Neural cell (in vitro differentiated cells): ENCODE results near the gene COLEC12. TPM values are rescaled to one million over a fixed set of nuclear protein-coding genes. Genes with fewer than 3 reads are reported as not detected.

Source experiments
- H2AFZ ChIP-seq: fragments of 200-600, 300-800 bp; sonication (generic), shearing (Covaris generic); 2 replicates; pipeline ENCODE4 v1.6.0; 2014; ENCODE audit warnings: low read depth, mild to moderate bottlenecking, antibody characterized with exemption, low read length, moderate library complexity
- H3F3A ChIP-seq: fragments of 200-600 bp; shearing (Covaris generic); 2 replicates; pipeline ENCODE4 v1.6.1; 2016; ENCODE audit warnings: mild to moderate bottlenecking, moderate library complexity, mixed read lengths, antibody characterized with exemption, low read length; ENCODE audit not compliant: insufficient read depth, poor library complexity, severe bottlenecking
- H3K27ac ChIP-seq: fragments of 200-600, 300-800 bp; sonication (generic), shearing (Covaris generic); 2 replicates; pipeline ENCODE4 v1.5.1; 2014; ENCODE audit warnings: mild to moderate bottlenecking, low read length, moderate library complexity
- H3K27me3 ChIP-seq: fragments of 300-800, 200-600 bp; sonication (generic), shearing (Covaris generic); 2 replicates; pipeline ENCODE4 v1.6.0; 2014; ENCODE audit warnings: mild to moderate bottlenecking, low read depth, low read length, moderate library complexity; ENCODE audit not compliant: insufficient read depth
- H3K36me3 ChIP-seq: fragments of 300-800, 200-600 bp; sonication (generic), shearing (Covaris generic); 2 replicates; pipeline ENCODE4 v1.5.1; 2014; ENCODE audit warnings: mild to moderate bottlenecking, antibody characterized with exemption, low read length, moderate library complexity; ENCODE audit not compliant: insufficient read depth
- H3K4me2 ChIP-seq: fragments of 300-800, 200-600 bp; sonication (generic), shearing (Covaris generic); 2 replicates; pipeline ENCODE4 v1.6.0; 2014; ENCODE audit warnings: mild to moderate bottlenecking, low read length
- H3K4me3 ChIP-seq: fragments of 300-800, 200-600 bp; sonication (generic), shearing (Covaris generic); 2 replicates; pipeline ENCODE4 v1.5.1; 2014; ENCODE audit warnings: mild to moderate bottlenecking, low read length, moderate library complexity
- H3K79me2 ChIP-seq: fragments of 200-600 bp; shearing (Covaris generic); replicated peaks from 2 replicates; pipeline ENCODE4 v1.6.0; 2014; ENCODE audit warnings: mild to moderate bottlenecking, low read length, moderate library complexity; ENCODE audit not compliant: insufficient read depth
- H3K9ac ChIP-seq: fragments of 300-800, 200-600 bp; sonication (generic), shearing (Covaris generic); 2 replicates; pipeline ENCODE4 v1.6.1; 2016; ENCODE audit warnings: mild to moderate bottlenecking, low read length, mixed read lengths
- H3K9me2 ChIP-seq: fragments of 200-600 bp; shearing (Covaris generic); 2 replicates; pipeline ENCODE4 v1.6.1; 2016; ENCODE audit warnings: mild to moderate bottlenecking, low read length, mixed read lengths; ENCODE audit not compliant: insufficient read depth
- H3K9me3 ChIP-seq: fragments of 200-600, 300-800 bp; sonication (generic), shearing (Covaris generic); 2 replicates; pipeline ENCODE4 v1.6.1; 2016; ENCODE audit warnings: mild to moderate bottlenecking, mixed run types, low read length, moderate library complexity, mixed read lengths
- H4K20me1 ChIP-seq: fragments of 200-600 bp; shearing (Covaris generic); 2 replicates; pipeline ENCODE4 v1.6.1; 2016; ENCODE audit warnings: mild to moderate bottlenecking, mixed run types; ENCODE audit not compliant: insufficient read depth
- CTCF ChIP-seq: fragments of 450-650 bp; IDR thresholded peaks from 2 replicates; pipeline ENCODE4 v1.5.1; 2014; ENCODE audit warnings: antibody characterized with exemption, mild to moderate bottlenecking, moderate library complexity; ENCODE audit not compliant: poor library complexity, severe bottlenecking
- EP300 ChIP-seq: fragments of 450-650 bp; conservative IDR thresholded peaks from 2 replicates; pipeline ENCODE4 v1.6.1; 2014; ENCODE audit warnings: antibody characterized with exemption, mild to moderate bottlenecking, moderate library complexity; ENCODE audit not compliant: poor library complexity, severe bottlenecking
- EZH2 ChIP-seq: fragments of 200-600, 300-800 bp; shearing (Covaris generic), sonication (generic); IDR thresholded peaks from 2 replicates; pipeline ENCODE4 v1.6.1; 2014; ENCODE audit warnings: antibody characterized with exemption, low read length, borderline replicate concordance, mild to moderate bottlenecking; ENCODE audit not compliant: insufficient read depth, poor library complexity, severe bottlenecking
- MXI1 ChIP-seq: fragments of 450-650 bp; conservative IDR thresholded peaks from 2 replicates; pipeline ENCODE4 v1.6.1; 2014; ENCODE audit warnings: antibody characterized with exemption, mild to moderate bottlenecking; ENCODE audit not compliant: poor library complexity, severe bottlenecking
- POLR2AphosphoS5 ChIP-seq: IDR thresholded peaks from 2 replicates; pipeline ENCODE4 v1.6.1; 2012
- RAD21 ChIP-seq: fragments of 450-650 bp; conservative IDR thresholded peaks from 2 replicates; pipeline ENCODE4 v1.6.1; 2014; ENCODE audit warnings: antibody characterized with exemption, mild to moderate bottlenecking, moderate library complexity
- SMC3 ChIP-seq: fragments of 450-650 bp; conservative IDR thresholded peaks from 2 replicates; pipeline ENCODE4 v1.6.1; 2014; ENCODE audit warnings: antibody characterized with exemption, mild to moderate bottlenecking, moderate library complexity; ENCODE audit not compliant: poor library complexity
- TAF1 ChIP-seq: IDR thresholded peaks from 2 replicates; pipeline ENCODE4 v1.6.1; 2012; ENCODE audit warnings: low read depth
- polyA plus RNA-seq: library from polyadenylated mRNA; depleted of rRNA; stranded (reverse); fragments of >200 nt; gene quantifications from 2 replicates; pipeline ENCODE4 v1.2.3, GENCODE V29; 2014
- TF ChIP-seq, protein P1 (sequence below): IDR thresholded peaks from 2 replicates; pipeline ENCODE4 v1.6.1; 2012; ENCODE audit warnings: borderline replicate concordance

Gene COLEC12
- polyA plus RNA-seq, 1 donor from 2014 or later, result 0.42 TPM

- H3K9ac ChIP-seq, result no peak overlapping the region
Measured at GRCh38 chr18:289026-289425, 211.5 kb downstream of the COLEC12 start.

DNA sequence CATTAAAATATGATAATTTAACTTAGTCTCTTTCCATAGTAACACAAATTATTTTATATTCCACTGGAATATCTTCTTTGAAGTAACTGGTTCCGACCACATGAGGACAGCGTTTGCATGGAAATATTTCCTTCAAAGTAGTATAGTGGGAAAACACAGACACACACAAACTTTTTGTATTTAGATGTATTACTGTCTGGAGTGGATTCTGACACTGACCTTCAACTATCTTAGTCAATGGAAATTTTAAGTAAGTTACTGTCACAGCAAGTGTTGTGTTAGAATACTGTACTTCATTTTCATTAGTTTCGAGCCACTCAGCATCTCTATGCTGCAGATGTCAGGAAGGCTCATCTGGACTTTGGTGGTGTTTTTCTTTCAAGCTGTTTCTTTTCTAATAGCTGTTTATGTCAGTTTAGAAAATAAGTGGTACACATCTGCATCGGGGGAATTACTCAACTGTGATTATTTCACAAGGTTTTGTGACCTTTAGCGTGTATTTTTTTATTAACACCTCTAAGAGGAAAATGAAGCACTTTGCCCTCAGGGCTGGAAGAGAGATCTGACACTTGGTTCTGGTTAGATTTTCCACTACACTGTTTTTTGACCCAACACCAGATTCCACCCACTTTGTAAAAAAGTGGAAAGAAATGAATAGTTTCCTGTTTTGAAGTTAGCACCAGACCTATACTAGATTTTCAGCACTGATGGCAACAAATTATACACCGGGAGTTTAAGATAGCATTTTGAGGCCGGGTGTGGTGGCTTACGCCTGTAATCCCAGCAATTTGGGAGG, 213.8 kb downstream of the COLEC12 start:
- Histone ChIP-seq H3K9ac (no peak overlapping the region), H3K27me3 (no peaks in the 10 kb centered on the region), H3K27ac (no peak overlapping the region), H3K4me2 (no peak overlapping the region), H3F3A (no peaks in the 10 kb centered on the region), H4K20me1 (no peaks in the 10 kb centered on the region), H3K36me3 (no peaks in the 10 kb centered on the region), H2AFZ (no peak overlapping the region), H3K9me3 (no peaks in the 10 kb centered on the region), H3K9me2 (no peaks in the 10 kb centered on the region), H3K4me3 (no peak overlapping the region), H3K79me2 (no peaks in the 10 kb centered on the region)
- TF ChIP-seq POLR2AphosphoS5, result no peak
- peak; percentile 88 for TF ChIP-seq CTCF
- no peak for TF ChIP-seq EP300
- TF ChIP-seq TAF1, result no peak
- TF ChIP-seq SMC3, result peak; percentile 97
- TF ChIP-seq EZH2, result no peak
- peak; percentile 95 for TF ChIP-seq RAD21
- TF ChIP-seq MXI1, result no peak

More at GRCh38 chr18:289026-289425, 211.5 kb downstream of the COLEC12 start:
- no peaks in the 10 kb centered on the region for H3K9me3 ChIP-seq
- no peaks in the 10 kb centered on the region for H3K79me2 ChIP-seq
- TF ChIP-seq TAF1 (no peak), EP300 (no peak), RAD21 (no peak), POLR2AphosphoS5 (no peak), MXI1 (no peak), SMC3 (no peak), EZH2 (no peak), CTCF (no peak)
- TF ChIP-seq, protein P1, sequence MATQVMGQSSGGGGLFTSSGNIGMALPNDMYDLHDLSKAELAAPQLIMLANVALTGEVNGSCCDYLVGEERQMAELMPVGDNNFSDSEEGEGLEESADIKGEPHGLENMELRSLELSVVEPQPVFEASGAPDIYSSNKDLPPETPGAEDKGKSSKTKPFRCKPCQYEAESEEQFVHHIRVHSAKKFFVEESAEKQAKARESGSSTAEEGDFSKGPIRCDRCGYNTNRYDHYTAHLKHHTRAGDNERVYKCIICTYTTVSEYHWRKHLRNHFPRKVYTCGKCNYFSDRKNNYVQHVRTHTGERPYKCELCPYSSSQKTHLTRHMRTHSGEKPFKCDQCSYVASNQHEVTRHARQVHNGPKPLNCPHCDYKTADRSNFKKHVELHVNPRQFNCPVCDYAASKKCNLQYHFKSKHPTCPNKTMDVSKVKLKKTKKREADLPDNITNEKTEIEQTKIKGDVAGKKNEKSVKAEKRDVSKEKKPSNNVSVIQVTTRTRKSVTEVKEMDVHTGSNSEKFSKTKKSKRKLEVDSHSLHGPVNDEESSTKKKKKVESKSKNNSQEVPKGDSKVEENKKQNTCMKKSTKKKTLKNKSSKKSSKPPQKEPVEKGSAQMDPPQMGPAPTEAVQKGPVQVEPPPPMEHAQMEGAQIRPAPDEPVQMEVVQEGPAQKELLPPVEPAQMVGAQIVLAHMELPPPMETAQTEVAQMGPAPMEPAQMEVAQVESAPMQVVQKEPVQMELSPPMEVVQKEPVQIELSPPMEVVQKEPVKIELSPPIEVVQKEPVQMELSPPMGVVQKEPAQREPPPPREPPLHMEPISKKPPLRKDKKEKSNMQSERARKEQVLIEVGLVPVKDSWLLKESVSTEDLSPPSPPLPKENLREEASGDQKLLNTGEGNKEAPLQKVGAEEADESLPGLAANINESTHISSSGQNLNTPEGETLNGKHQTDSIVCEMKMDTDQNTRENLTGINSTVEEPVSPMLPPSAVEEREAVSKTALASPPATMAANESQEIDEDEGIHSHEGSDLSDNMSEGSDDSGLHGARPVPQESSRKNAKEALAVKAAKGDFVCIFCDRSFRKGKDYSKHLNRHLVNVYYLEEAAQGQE, result no peak
- H3K9me2 ChIP-seq, result no peaks in the 10 kb centered on the region
- no peaks in the 10 kb centered on the region for H3F3A ChIP-seq
- H2AFZ ChIP-seq, result no peak overlapping the region
- no peak overlapping the region for H3K4me2 ChIP-seq
- no peaks in the 10 kb centered on the region for H3K27me3 ChIP-seq
- no peak overlapping the region for H3K4me3 ChIP-seq
- H4K20me1 ChIP-seq, result no peaks in the 10 kb centered on the region
- H3K27ac ChIP-seq, result no peak overlapping the region
- no peaks in the 10 kb centered on the region for H3K36me3 ChIP-seq
